Activated naive CD4-positive, alpha-beta T cell treated with anti-CD3 and anti-CD28 coated beads for 36 hours (primary cell): ENCODE results near the gene CLCN2. TPM values are rescaled to one million over a fixed set of nuclear protein-coding genes. Genes with fewer than 3 reads are reported as not detected.

Source experiments
- CTCF ChIA-PET: fragments of 350-600 bp; sonication (Branson Sonifier 250); formaldehyde crosslinking; loops from one replicate; lab custom pipeline; 2021; ENCODE audit warnings: antibody characterized with exemption; lab: Charles Lee
- DNase-seq: peaks from one replicate; pipeline ENCODE4 v3.0.0-alpha.2; 2020
- H3K27ac Mint-ChIP-seq: one replicate; pipeline ENCODE4 v1.8.0; 2021; ENCODE audit warnings: mild to moderate bottlenecking, mixed read lengths
- H3K27me3 Mint-ChIP-seq: one replicate; pipeline ENCODE4 v1.8.0; 2021; ENCODE audit warnings: low read depth, mixed read lengths
- H3K36me3 Mint-ChIP-seq: one replicate; pipeline ENCODE4 v1.8.0; 2021; ENCODE audit warnings: low read depth, mixed read lengths
- H3K4me1 Mint-ChIP-seq: one replicate; pipeline ENCODE4 v1.8.0; 2021; ENCODE audit warnings: low read depth, mixed read lengths
- H3K4me3 Mint-ChIP-seq: one replicate; pipeline ENCODE4 v1.8.0; 2021; ENCODE audit warnings: mild to moderate bottlenecking, moderate library complexity, mixed read lengths
- H3K9me3 Mint-ChIP-seq: one replicate; pipeline ENCODE4 v1.8.0; 2021; ENCODE audit warnings: mixed read lengths
- intact Hi-C: fragments of 100-400 bp; cut with micrococcal nuclease; formaldehyde crosslinking; loops from one replicate; pipeline ENCODE4 v1.15.1; 2023
- total RNA-seq, 2 experiments: library from RNA; stranded (reverse); gene quantifications; one replicate each; pipeline ENCODE4 v1.2.3, GENCODE V29; 2021

Gene CLCN2
- total RNA-seq, 2 experiments from 2014 or later, result 2.9 TPM

GRCh38 chr3:184325269-184325668 lies 36.1 kb downstream of the CLCN2 start:
- no peaks in the 10 kb centered on the region for H3K9me3 Mint-ChIP-seq
- peak overlapping the region; percentile 72 for H3K27ac Mint-ChIP-seq
- CTCF ChIA-PET, result interaction anchor here (1.2 kb wide), 1 partner anchor 29 kb away, joined by 4 read pairs; no protein-coding TSS in a partner anchor
- H3K36me3 Mint-ChIP-seq, result peaks cover 81% of the 10 kb centered on the region
- peaks cover 37% of the 10 kb centered on the region for H3K4me1 Mint-ChIP-seq
- no peak overlapping the region for H3K4me3 Mint-ChIP-seq
- DNase-seq, result no peak
- H3K27me3 Mint-ChIP-seq, result no peaks in the 10 kb centered on the region
- intact Hi-C loops, result no loop called here

GRCh38 chr3:184323696-184324095 lies 37.7 kb downstream of the CLCN2 start:
- H3K27ac Mint-ChIP-seq, result peak overlapping the region; percentile 66
- CTCF ChIA-PET, result interaction anchor here (1.1 kb wide), 1 partner anchor 9 kb away, joined by 3 read pairs; no protein-coding TSS in a partner anchor

GRCh38 chr3:184322731-184323487 lies 38.5 kb downstream of the CLCN2 start:
- Mint-ChIP-seq H3K27me3 (no peaks in the 10 kb centered on the region), H3K36me3 (peaks cover 73% of the 10 kb centered on the region), H3K4me1 (peaks cover 43% of the 10 kb centered on the region), H3K27ac (peak overlapping the region; percentile 36), H3K9me3 (no peaks in the 10 kb centered on the region), H3K4me3 (no peak overlapping the region)
- CTCF ChIA-PET, result no interaction called here
- DNase-seq, result no peak
- intact Hi-C loops, result no loop called here

More at GRCh38 chr3:184323696-184324095, 37.7 kb downstream of the CLCN2 start:
- no peaks in the 10 kb centered on the region for H3K27me3 Mint-ChIP-seq
- H3K4me1 Mint-ChIP-seq, result peaks cover 39% of the 10 kb centered on the region
- no peak for DNase-seq
- H3K36me3 Mint-ChIP-seq, result peaks cover 74% of the 10 kb centered on the region
- H3K9me3 Mint-ChIP-seq, result no peaks in the 10 kb centered on the region
- H3K4me3 Mint-ChIP-seq, result no peak overlapping the region
- intact Hi-C loops, result no loop called here

GRCh38 chr3:184321666-184322065 lies 39.7 kb downstream of the CLCN2 start:
- Mint-ChIP-seq H3K36me3 (peaks cover 72% of the 10 kb centered on the region), H3K9me3 (no peaks in the 10 kb centered on the region), H3K4me1 (peaks cover 54% of the 10 kb centered on the region), H3K27ac (no peak overlapping the region), H3K27me3 (no peaks in the 10 kb centered on the region), H3K4me3 (no peak overlapping the region)
- CTCF ChIA-PET, result interaction anchor here (1.2 kb wide), 1 partner anchor 33 kb away, joined by 4 read pairs; no protein-coding TSS in a partner anchor
- intact Hi-C loops, result no loop called here
- no peak for DNase-seq

GRCh38 chr3:184320104-184320445 lies 41.3 kb downstream of the CLCN2 start:
- Mint-ChIP-seq H3K36me3 (peaks cover 67% of the 10 kb centered on the region), H3K4me1 (peaks cover 52% of the 10 kb centered on the region), H3K27me3 (no peaks in the 10 kb centered on the region), H3K9me3 (no peaks in the 10 kb centered on the region), H3K4me3 (no peak overlapping the region), H3K27ac (no peak overlapping the region)
- DNase-seq, result peak; percentile 61
- CTCF ChIA-PET, result no interaction called here
- intact Hi-C loops, result no loop called here

GRCh38 chr3:184317201-184317600 lies 44.2 kb downstream of the CLCN2 start:
- Mint-ChIP-seq H3K36me3 (peaks cover 41% of the 10 kb centered on the region), H3K27me3 (no peaks in the 10 kb centered on the region), H3K9me3 (no peaks in the 10 kb centered on the region), H3K4me1 (peaks cover 34% of the 10 kb centered on the region), H3K4me3 (peak overlapping the region; percentile 86), H3K27ac (peak overlapping the region; percentile 90)
- CTCF ChIA-PET, result interaction anchor here (1.4 kb wide), 1 partner anchor 12 kb away, joined by 3 read pairs; no protein-coding TSS in a partner anchor
- intact Hi-C loops, result no loop called here
- DNase-seq, result no peak

GRCh38 chr3:184316792-184317191 lies 44.6 kb downstream of the CLCN2 start:
- Mint-ChIP-seq H3K27me3 (no peaks in the 10 kb centered on the region), H3K4me3 (peak overlapping the region; percentile 86), H3K27ac (peak overlapping the region; percentile 90), H3K36me3 (peaks cover 41% of the 10 kb centered on the region), H3K9me3 (no peaks in the 10 kb centered on the region), H3K4me1 (peaks cover 34% of the 10 kb centered on the region)
- CTCF ChIA-PET, result interaction anchor here (1.4 kb wide), 1 partner anchor 11 kb away, joined by 3 read pairs; no protein-coding TSS in a partner anchor
- intact Hi-C loops, result no loop called here
- no peak for DNase-seq

GRCh38 chr3:184315871-184316661 lies 45.3 kb downstream of the CLCN2 start:
- intact Hi-C loops, result no loop called here
- CTCF ChIA-PET, result interaction anchor here (0.6 to 0.8 kb wide), 3 partner anchors 19 to 420 kb away, joined by 3 to 5 read pairs (median 3); no protein-coding TSS in a partner anchor
- H3K27me3 Mint-ChIP-seq, result no peaks in the 10 kb centered on the region
- no peaks in the 10 kb centered on the region for H3K9me3 Mint-ChIP-seq
- peak overlapping the region; percentile 86 for H3K4me3 Mint-ChIP-seq
- DNase-seq, result no peak
- peaks cover 34% of the 10 kb centered on the region for H3K4me1 Mint-ChIP-seq
- peak overlapping the region; percentile 90 for H3K27ac Mint-ChIP-seq
- H3K36me3 Mint-ChIP-seq, result peaks cover 34% of the 10 kb centered on the region

GRCh38 chr3:184315543-184315867 lies 45.9 kb downstream of the CLCN2 start:
- intact Hi-C loops, result no loop called here
- DNase-seq, result no peak
- Mint-ChIP-seq H3K9me3 (no peaks in the 10 kb centered on the region), H3K27me3 (no peaks in the 10 kb centered on the region), H3K4me1 (peaks cover 34% of the 10 kb centered on the region), H3K36me3 (peaks cover 29% of the 10 kb centered on the region), H3K27ac (peak overlapping the region; percentile 90), H3K4me3 (peak overlapping the region; percentile 86)
- CTCF ChIA-PET, result interaction anchor here (0.6 to 0.8 kb wide), 2 partner anchors 20 to 69 kb away, joined by 3 to 5 read pairs; no protein-coding TSS in a partner anchor

- H3K27ac Mint-ChIP-seq, result peak overlapping the region; percentile 90
- CTCF ChIA-PET, result interaction anchor here (0.6 kb wide), 3 partner anchors 9 to 68 kb away, joined by 3 to 5 read pairs (median 4); no protein-coding TSS in a partner anchor
- H3K4me1 Mint-ChIP-seq, result peaks cover 34% of the 10 kb centered on the region
- H3K27me3 Mint-ChIP-seq, result no peaks in the 10 kb centered on the region
- peak overlapping the region; percentile 86 for H3K4me3 Mint-ChIP-seq
- DNase-seq, result peak; percentile 56
- intact Hi-C loops, result loop anchor here (1.0 kb wide), 5 partner anchors 16 to 141 kb away; partner anchors contain the start of genes AP2M1, EEF1AKMT4 and PSMD2
- H3K36me3 Mint-ChIP-seq, result peaks cover 30% of the 10 kb centered on the region
- H3K9me3 Mint-ChIP-seq, result no peaks in the 10 kb centered on the region
These were observed 46.5 kb downstream of the CLCN2 start for GRCh38 chr3:184314700-184315542.

- H3K36me3 Mint-ChIP-seq, result peaks cover 30% of the 10 kb centered on the region
- no peaks in the 10 kb centered on the region for H3K27me3 Mint-ChIP-seq
- peak; percentile 93 for DNase-seq
- H3K27ac Mint-ChIP-seq, result peak within 1 kb of the TSS; percentile 90
- H3K4me1 Mint-ChIP-seq, result peaks cover 29% of the 10 kb centered on the region
- no peaks in the 10 kb centered on the region for H3K9me3 Mint-ChIP-seq
- peak within 1 kb of the TSS; percentile 86 for H3K4me3 Mint-ChIP-seq
- intact Hi-C loops, result loop anchor here (1.0 kb wide), 5 partner anchors 15 to 140 kb away; partner anchors contain the start of genes AP2M1, EEF1AKMT4 and PSMD2
- CTCF ChIA-PET, result no interaction called here
These were observed 47.1 kb downstream of the CLCN2 start, which contains the start of gene EIF4G1 for GRCh38 chr3:184314363-184314699. EIF4G1 (plus strand) TSS chr3:184314606; CDS start chr3:184315797, 1,191 bp downstream.
